Measurements from ENCODE around the gene HSPA4L.

Gene HSPA4L

DNA sequence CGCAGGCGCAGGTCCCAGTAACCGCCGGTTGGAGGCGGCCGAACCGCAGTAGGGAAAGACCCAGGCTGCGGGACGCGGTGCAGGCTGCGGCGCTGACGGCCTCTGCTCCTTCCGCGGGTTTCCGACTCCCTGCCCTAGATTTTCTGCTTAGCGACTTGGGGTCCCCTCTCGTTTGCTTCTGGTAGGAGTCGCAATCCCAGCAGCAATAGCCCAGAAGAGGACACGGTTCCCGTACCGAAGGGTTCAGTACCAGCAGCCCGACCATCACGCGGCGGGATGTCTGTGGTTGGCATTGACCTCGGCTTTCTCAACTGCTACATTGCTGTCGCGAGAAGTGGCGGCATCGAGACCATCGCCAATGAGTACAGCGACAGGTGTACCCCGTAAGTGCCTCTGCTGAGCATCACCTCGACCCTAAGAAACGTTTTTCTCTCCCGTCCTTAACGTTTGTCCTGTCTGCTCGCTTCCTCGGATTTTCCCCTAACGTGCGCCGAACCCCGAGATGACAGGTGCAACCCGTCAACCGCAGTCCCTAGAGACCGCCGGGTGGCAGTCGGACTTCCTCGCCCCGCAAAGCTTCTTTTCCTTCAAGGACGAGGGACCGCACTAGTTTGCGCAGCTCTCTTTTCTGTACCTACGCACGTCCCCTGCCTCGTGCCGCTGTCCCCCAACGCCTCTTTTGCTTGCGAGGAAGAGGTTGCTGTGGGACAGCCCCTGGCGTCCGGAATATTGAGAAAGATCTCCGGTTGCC is at the start of gene HSPA4L:
Gene HSPA4L, plus strand, starts transcription at position 48 of the 751 bp plus-strand sequence. Its CDS starts 229 bp downstream, at position 277.
- in situ Hi-C loops (cut with MboI; ENCODE audit: low sequenced_read_pairs) = no loop called here

- in situ Hi-C loops (cut with MboI; ENCODE audit: low sequenced_read_pairs) = no loop called here
Measured at GRCh38 chr4:127732623-127733328, 49.3 kb upstream of the HSPA4L start.

- in situ Hi-C loops (cut with MboI; ENCODE audit: low sequenced_read_pairs) = no loop called here
Measured at GRCh38 chr4:127734976-127735375, 47.1 kb upstream of the HSPA4L start.

- in situ Hi-C loops (cut with MboI; ENCODE audit: low sequenced_read_pairs) = no loop called here
Measured at GRCh38 chr4:127737295-127737694, 44.8 kb upstream of the HSPA4L start.

DNA sequence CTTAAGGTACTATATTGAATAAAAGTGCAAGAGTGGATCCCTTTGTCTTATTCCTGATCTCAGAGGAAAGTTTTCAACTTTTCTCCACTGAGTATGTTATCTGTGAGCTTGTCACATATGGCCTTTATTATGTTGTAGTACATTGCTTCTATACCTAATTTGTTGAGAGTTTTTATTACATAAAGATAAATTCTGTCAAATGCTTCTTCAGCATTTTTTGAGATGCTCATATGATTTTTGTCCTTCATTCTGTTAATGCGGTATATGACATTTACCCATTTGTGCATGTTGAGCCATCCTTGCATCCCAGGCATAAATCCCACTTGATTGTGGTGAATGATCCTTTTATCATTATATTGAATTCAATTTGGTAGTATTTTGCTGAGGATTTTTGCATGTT is 40.9 kb upstream of the HSPA4L start:
- in situ Hi-C loops (cut with MboI; ENCODE audit: low sequenced_read_pairs) = no loop called here

- in situ Hi-C loops (cut with MboI; ENCODE audit: low sequenced_read_pairs) = no loop called here
Measured at GRCh38 chr4:127747883-127748282, 34.2 kb upstream of the HSPA4L start.

DNA sequence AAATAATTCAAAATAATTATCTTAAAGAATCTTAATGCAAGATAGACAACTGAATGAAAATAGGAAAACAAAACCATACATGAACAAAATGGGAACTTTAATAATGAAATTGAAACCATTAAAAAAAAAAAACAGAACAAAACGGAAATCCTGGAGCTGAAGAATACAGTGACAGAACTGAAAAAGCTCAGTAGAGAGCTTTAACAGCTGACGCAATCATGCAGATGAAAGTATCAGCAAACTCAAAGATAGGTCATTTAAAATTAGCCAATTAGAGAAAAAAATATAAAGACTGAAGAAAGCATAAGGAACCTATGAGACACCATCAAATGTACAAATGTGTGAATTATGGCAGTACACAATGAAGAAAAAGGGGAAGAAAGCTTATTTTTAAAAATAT is 33.2 kb upstream of the HSPA4L start:
- in situ Hi-C loops (cut with MboI; ENCODE audit: low sequenced_read_pairs) = no loop called here

- in situ Hi-C loops (cut with MboI; ENCODE audit: low sequenced_read_pairs) = no loop called here
Measured at GRCh38 chr4:127756906-127757305, 25.2 kb upstream of the HSPA4L start.

- in situ Hi-C loops (cut with MboI; ENCODE audit: low sequenced_read_pairs) = no loop called here
Measured at GRCh38 chr4:127759228-127759820, 22.8 kb upstream of the HSPA4L start.

- in situ Hi-C loops (cut with MboI; ENCODE audit: low sequenced_read_pairs) = no loop called here
Measured at GRCh38 chr4:127759893-127760292, 22.2 kb upstream of the HSPA4L start.

DNA sequence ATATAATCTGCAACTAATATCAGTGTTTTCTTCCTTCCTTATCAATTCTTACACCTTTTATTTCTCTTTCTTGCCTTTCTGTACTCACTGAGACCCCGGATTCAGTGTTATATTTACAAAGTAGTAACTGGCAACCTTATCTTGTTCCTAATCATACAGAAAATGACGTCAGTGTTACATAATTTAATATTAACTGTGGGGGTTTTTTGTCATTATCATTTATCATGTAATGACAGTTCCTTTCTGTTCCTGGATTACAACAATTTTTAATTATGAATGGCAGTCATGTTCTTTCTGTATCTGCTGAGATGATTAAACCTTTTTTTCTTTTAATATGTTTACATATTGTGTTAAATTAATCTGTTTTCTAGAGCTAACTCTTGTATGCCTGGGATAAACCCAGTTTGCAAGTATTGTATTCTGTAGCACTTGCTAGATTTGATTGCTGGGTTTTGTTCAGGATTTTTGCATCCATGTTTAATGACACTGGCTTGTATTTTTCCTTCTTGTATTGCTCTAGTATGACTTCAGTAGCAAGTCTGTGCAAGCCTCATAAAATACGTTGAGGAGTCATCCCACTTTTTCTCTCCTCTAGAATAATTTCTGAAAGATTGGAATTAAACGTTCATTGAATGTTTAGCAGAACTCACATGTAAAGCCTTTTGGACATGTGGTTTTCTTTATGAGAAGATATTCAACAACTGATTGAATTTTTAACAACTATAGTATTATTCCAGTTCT is 10.4 kb upstream of the HSPA4L start:
- in situ Hi-C loops (cut with MboI; ENCODE audit: low sequenced_read_pairs) = no loop called here

- in situ Hi-C loops (cut with MboI; ENCODE audit: low sequenced_read_pairs) = no loop called here
Measured at GRCh38 chr4:127772769-127773671, 9.1 kb upstream of the HSPA4L start.

- in situ Hi-C loops (cut with MboI; ENCODE audit: low sequenced_read_pairs) = no loop called here
Measured at GRCh38 chr4:127775843-127776242, 6.3 kb upstream of the HSPA4L start.

GRCh38 chr4:127776620-127777019 is 5.5 kb upstream of the HSPA4L start:
- in situ Hi-C loops (cut with MboI; ENCODE audit: low sequenced_read_pairs) = no loop called here

- in situ Hi-C loops (cut with MboI; ENCODE audit: low sequenced_read_pairs) = no loop called here
Measured at GRCh38 chr4:127777487-127777886, 4.6 kb upstream of the HSPA4L start.

GRCh38 chr4:127778102-127778501 is 4.0 kb upstream of the HSPA4L start:
- in situ Hi-C loops (cut with MboI; ENCODE audit: low sequenced_read_pairs) = no loop called here

DNA sequence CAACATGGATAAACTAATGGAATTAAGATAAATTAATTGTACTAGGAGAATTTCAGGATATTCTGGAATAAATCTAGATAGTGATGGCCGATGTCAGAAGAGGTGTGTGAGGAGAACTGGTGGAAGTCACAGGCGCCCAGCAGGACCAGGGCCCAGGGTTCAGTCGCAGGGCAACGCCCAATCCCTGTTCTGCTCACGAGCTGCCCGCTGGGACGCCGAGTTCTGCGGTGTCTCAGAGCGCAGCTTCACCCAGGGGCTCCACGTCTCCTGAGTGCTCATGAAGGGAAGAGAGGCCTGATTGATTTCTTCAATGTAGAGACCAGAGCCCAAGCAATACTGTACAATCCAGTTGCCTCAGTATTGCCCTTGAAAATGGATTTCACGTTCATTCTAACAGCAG is 1.5 kb upstream of the HSPA4L start:
- in situ Hi-C loops (cut with MboI; ENCODE audit: low sequenced_read_pairs) = no loop called here

DNA sequence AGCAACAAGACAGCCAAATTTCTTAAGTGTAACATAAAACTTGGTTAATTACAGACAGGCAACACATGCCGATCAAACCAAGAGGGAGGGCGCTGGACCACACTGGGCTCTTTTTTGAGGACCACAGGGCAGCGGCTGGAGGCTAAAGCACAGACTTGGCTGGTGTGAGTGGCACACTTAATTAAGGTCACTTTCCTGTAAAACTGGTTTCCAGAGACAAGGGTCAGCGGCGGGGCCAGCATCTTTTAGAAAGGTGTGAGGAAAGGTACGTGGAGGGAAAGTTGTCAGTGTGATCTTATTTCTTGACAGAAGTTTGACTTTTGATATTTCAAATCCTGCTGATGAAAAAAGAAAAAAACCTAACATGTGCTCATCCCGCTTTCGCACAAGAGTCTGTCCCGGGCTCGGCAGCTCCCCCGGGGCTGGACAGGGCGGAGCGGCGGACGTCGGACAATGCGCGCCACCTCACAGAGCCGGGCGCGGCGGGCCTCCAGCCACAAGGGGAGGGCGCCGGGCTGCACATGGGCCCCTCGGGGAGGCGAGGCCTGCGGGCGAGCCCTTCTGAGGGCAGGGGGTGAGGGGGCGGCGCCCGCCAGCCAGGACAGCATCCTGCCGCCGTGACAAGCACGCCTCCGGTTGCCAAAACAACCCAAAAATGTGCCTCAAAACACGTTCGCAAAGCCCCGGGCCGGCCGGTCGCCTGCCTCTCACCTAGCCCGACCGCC is 660 bp upstream of the HSPA4L start:
- in situ Hi-C loops (cut with MboI; ENCODE audit: low sequenced_read_pairs) = no loop called here

- in situ Hi-C loops (cut with MboI; ENCODE audit: low sequenced_read_pairs) = no loop called here
Measured at GRCh38 chr4:127782025-127782274, 172 bp upstream of the HSPA4L start.
